Measurements from ENCODE around the gene ANKRD31. TPM values are rescaled to one million over a fixed set of nuclear protein-coding genes. Genes with fewer than 3 reads are reported as not detected.
"Not testable (repeated sequence)": the region's sequence is repeated elsewhere in the genome, so short reads cannot be mapped to it uniquely, and the experiment has no call there.

Gene ANKRD31
- total RNA-seq, 1 experiment from 2014 or later = 0.30 TPM

DNA sequence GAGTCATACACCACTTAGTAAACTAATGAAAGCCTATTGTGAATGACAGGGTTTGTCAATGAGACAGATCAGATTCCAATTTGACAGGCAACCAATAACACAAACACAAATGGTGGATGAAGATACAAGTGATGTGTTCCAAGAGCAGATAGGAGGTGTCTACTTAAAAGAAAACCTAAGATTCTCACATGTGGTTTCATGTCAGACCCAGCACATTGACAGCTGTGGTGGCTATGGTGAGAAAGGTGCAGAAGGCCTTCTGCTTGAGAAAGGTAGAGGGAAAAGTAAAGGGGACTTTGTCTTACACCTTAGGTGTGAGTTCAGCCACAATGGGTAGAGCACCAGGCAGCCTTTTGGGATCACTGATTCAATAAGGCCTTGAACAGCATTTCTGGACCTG, 11.2 kb downstream of the ANKRD31 start:
- DNase-seq (ENCODE audit: low read depth, low spot score) (no peak), ATAC-seq (no peak)
- H3K27ac ChIP-seq (ENCODE audit: low read depth, low read length) = no peak overlapping the region
- no peak overlapping the region for H3K9ac ChIP-seq (ENCODE audit: low read length)
- no peaks in the 10 kb centered on the region for H3K36me3 ChIP-seq (ENCODE audit: control insufficient read depth in 1 of 2, insufficient read depth in 2 of 2, low read length in 2 of 2)
- CTCF ChIA-PET = interaction anchor here (1.4 kb wide), 1 partner anchor 11 kb away, joined by 3 read pairs; the partner anchor contains the start of gene ANKRD31
- H3K79me2 ChIP-seq (ENCODE audit: insufficient read depth, low read length) = no peaks in the 10 kb centered on the region
- H2AFZ ChIP-seq (ENCODE audit: low read depth, low read length, poor library complexity, severe bottlenecking) = no peak overlapping the region
- H3K4me3 ChIP-seq (replicated peaks in 1 of 2; ENCODE audit: low read depth in 1 of 2, low read length in 2 of 2) = no peak overlapping the region
- RAD21 ChIA-PET (ENCODE audit: low non-redundant PET in 1 of 2, low total read pairs in 2 of 2, uncharacterized antibody in 2 of 2, unreplicated experiment in 2 of 2) = no interaction called here
- BruUV-seq (replicated peaks) = no TSS peak
- no peaks in the 10 kb centered on the region for H3K9me3 ChIP-seq (ENCODE audit: control insufficient read depth in 1 of 2, insufficient read depth in 1 of 2, low read depth in 1 of 2, low read length in 2 of 2)
- no peaks in the 10 kb centered on the region for H3K9me2 ChIP-seq (ENCODE audit: insufficient read depth)
- no peak overlapping the region for H3K4me2 ChIP-seq (ENCODE audit: low read length)
- no peaks in the 10 kb centered on the region for H3K27me3 ChIP-seq (ENCODE audit: insufficient read depth, low read length)
- TF ChIP-seq SIN3A (IDR thresholded peaks at IDR 0.05; ENCODE audit: low read depth) = no peak
- TF ChIP-seq, protein P1, sequence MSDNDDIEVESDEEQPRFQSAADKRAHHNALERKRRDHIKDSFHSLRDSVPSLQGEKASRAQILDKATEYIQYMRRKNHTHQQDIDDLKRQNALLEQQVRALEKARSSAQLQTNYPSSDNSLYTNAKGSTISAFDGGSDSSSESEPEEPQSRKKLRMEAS (IDR thresholded peaks at IDR 0.05) = no peak
- TF ChIP-seq CBX3 (IDR thresholded peaks at IDR 0.05; ENCODE audit: low read depth) = no peak
- no peaks in the 10 kb centered on the region for H4K20me1 ChIP-seq (ENCODE audit: insufficient read depth)
- intact Hi-C loops (cut with micrococcal nuclease) = no loop called here
- no peaks in the 10 kb centered on the region for H3K4me1 ChIP-seq (ENCODE audit: control insufficient read depth in 1 of 2, insufficient read depth in 2 of 2, low read length in 2 of 2)
- POLR2A ChIA-PET = no interaction called here

DNA sequence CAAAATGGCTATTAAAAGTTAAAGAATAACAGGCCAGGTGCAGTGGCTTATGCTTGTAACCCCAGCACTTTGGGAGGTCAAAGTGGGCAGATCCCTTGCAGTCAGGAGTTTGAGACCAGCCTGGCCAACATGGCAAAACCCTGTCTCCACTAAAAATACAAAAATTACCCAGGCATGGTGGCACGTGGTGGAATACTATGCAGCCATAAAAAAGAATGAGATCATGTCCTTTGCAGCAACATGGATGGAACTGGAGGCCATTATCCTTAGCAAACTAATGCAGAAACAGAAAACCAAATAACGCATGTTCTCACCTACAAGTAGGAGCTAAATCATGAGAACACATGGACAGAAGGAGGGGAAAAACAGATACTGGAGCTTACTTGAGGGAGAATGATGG, 15.9 kb downstream of the ANKRD31 start:
- H4K20me1 ChIP-seq (ENCODE audit: insufficient read depth); H3K9me3 ChIP-seq (ENCODE audit: control insufficient read depth in 1 of 2, insufficient read depth in 1 of 2, low read depth in 1 of 2, low read length in 2 of 2); intact Hi-C loops (cut with micrococcal nuclease); H3K4me2 ChIP-seq (ENCODE audit: low read length); CTCF ChIA-PET; H2AFZ ChIP-seq (ENCODE audit: low read depth, low read length, poor library complexity, severe bottlenecking); H3K4me3 ChIP-seq (replicated peaks in 1 of 2; ENCODE audit: low read depth in 1 of 2, low read length in 2 of 2); BruUV-seq (replicated peaks); H3K79me2 ChIP-seq (ENCODE audit: insufficient read depth, low read length); H3K27me3 ChIP-seq (ENCODE audit: insufficient read depth, low read length); DNase-seq (ENCODE audit: low read depth, low spot score); H3K9ac ChIP-seq (ENCODE audit: low read length); H3K9me2 ChIP-seq (ENCODE audit: insufficient read depth); H3K36me3 ChIP-seq (ENCODE audit: control insufficient read depth in 1 of 2, insufficient read depth in 2 of 2, low read length in 2 of 2); H3K27ac ChIP-seq (ENCODE audit: low read depth, low read length); ATAC-seq; H3K4me1 ChIP-seq (ENCODE audit: control insufficient read depth in 1 of 2, insufficient read depth in 2 of 2, low read length in 2 of 2); RAD21 ChIA-PET (ENCODE audit: low non-redundant PET in 1 of 2, low total read pairs in 2 of 2, uncharacterized antibody in 2 of 2, unreplicated experiment in 2 of 2); POLR2A ChIA-PET: not testable (repeated sequence)

DNA sequence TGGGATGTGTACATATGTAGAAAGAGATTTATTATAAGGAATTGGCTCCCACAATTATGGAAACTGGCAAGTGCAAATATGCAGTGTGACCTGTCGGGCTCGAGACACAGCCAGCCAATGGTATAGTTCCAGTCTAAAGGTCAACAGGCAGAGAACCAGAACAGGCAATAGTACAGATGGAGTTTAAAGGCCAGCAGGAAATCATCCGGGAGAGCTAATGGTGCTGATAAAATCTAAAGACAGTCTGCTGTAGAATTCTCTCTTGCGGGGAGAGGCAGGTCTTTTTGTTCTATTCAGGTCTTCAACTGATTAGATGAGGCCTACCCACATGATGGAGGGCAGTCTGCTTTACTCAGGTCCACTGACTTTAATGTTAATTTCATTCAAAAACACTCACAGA, 21.8 kb downstream of the ANKRD31 start:
- no peak overlapping the region for H3K4me3 ChIP-seq (replicated peaks in 1 of 2; ENCODE audit: low read depth in 1 of 2, low read length in 2 of 2)
- H3K4me2 ChIP-seq (ENCODE audit: low read length) = no peak overlapping the region
- no TSS peak for BruUV-seq (replicated peaks)
- H3K9me3 ChIP-seq (ENCODE audit: control insufficient read depth in 1 of 2, insufficient read depth in 1 of 2, low read depth in 1 of 2, low read length in 2 of 2) = no peaks in the 10 kb centered on the region
- CTCF ChIA-PET = no interaction called here
- intact Hi-C loops (cut with micrococcal nuclease) = no loop called here
- no peaks in the 10 kb centered on the region for H4K20me1 ChIP-seq (ENCODE audit: insufficient read depth)
- H2AFZ ChIP-seq (ENCODE audit: low read depth, low read length, poor library complexity, severe bottlenecking) = no peak overlapping the region
- RAD21 ChIA-PET (ENCODE audit: low non-redundant PET in 1 of 2, low total read pairs in 2 of 2, uncharacterized antibody in 2 of 2, unreplicated experiment in 2 of 2) = no interaction called here
- no peak for ATAC-seq
- no peaks in the 10 kb centered on the region for H3K4me1 ChIP-seq (ENCODE audit: control insufficient read depth in 1 of 2, insufficient read depth in 2 of 2, low read length in 2 of 2)
- H3K27me3 ChIP-seq (ENCODE audit: insufficient read depth, low read length) = no peaks in the 10 kb centered on the region
- no peaks in the 10 kb centered on the region for H3K79me2 ChIP-seq (ENCODE audit: insufficient read depth, low read length)
- POLR2A ChIA-PET = no interaction called here
- no peak overlapping the region for H3K9ac ChIP-seq (ENCODE audit: low read length)
- no peak for DNase-seq (ENCODE audit: low read depth, low spot score)
- H3K27ac ChIP-seq (ENCODE audit: low read depth, low read length) = no peak overlapping the region
- no peaks in the 10 kb centered on the region for H3K36me3 ChIP-seq (ENCODE audit: control insufficient read depth in 1 of 2, insufficient read depth in 2 of 2, low read length in 2 of 2)
- no peaks in the 10 kb centered on the region for H3K9me2 ChIP-seq (ENCODE audit: insufficient read depth)
- no peak for TF ChIP-seq POLR2AphosphoS5 (IDR thresholded peaks at IDR 0.05; ENCODE audit: low read depth, low read length)
- no peak for TF ChIP-seq RAD21 (IDR thresholded peaks at IDR 0.05; ENCODE audit: low read depth)
- TF ChIP-seq, protein P2, sequence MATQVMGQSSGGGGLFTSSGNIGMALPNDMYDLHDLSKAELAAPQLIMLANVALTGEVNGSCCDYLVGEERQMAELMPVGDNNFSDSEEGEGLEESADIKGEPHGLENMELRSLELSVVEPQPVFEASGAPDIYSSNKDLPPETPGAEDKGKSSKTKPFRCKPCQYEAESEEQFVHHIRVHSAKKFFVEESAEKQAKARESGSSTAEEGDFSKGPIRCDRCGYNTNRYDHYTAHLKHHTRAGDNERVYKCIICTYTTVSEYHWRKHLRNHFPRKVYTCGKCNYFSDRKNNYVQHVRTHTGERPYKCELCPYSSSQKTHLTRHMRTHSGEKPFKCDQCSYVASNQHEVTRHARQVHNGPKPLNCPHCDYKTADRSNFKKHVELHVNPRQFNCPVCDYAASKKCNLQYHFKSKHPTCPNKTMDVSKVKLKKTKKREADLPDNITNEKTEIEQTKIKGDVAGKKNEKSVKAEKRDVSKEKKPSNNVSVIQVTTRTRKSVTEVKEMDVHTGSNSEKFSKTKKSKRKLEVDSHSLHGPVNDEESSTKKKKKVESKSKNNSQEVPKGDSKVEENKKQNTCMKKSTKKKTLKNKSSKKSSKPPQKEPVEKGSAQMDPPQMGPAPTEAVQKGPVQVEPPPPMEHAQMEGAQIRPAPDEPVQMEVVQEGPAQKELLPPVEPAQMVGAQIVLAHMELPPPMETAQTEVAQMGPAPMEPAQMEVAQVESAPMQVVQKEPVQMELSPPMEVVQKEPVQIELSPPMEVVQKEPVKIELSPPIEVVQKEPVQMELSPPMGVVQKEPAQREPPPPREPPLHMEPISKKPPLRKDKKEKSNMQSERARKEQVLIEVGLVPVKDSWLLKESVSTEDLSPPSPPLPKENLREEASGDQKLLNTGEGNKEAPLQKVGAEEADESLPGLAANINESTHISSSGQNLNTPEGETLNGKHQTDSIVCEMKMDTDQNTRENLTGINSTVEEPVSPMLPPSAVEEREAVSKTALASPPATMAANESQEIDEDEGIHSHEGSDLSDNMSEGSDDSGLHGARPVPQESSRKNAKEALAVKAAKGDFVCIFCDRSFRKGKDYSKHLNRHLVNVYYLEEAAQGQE (IDR thresholded peaks at IDR 0.05; ENCODE audit: low read depth) = no peak
- TF ChIP-seq, protein P1 (IDR thresholded peaks at IDR 0.05) = no peak
- no peak for TF ChIP-seq CEBPB (IDR thresholded peaks at IDR 0.05; ENCODE audit: low read depth)
- TF ChIP-seq, protein P3, sequence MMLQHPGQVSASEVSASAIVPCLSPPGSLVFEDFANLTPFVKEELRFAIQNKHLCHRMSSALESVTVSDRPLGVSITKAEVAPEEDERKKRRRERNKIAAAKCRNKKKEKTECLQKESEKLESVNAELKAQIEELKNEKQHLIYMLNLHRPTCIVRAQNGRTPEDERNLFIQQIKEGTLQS (IDR thresholded peaks at IDR 0.05) = no peak
- no peak for TF ChIP-seq ELF1 (IDR thresholded peaks at IDR 0.05; ENCODE audit: borderline replicate concordance, low read depth)
- TF ChIP-seq YY1 (IDR thresholded peaks at IDR 0.05; ENCODE audit: extremely low read depth, insufficient replicate concordance, low read depth, low read length) = no peak
- TF ChIP-seq ZNF274 (IDR thresholded peaks at IDR 0.05; ENCODE audit: low read depth, low read length) = no peak

Data from HCT116 (cell line).